ENCODE results near the gene WASF3.

- TF ChIP-seq CTCF (IDR thresholded peaks at IDR 0.05) (no peak), POLR2A (IDR thresholded peaks at IDR 0.05) (no peak), POLR2AphosphoS5 (IDR thresholded peaks at IDR 0.05) (no peak), EP300 (IDR thresholded peaks at IDR 0.05; ENCODE audit: low read depth) (no peak)
Observed at GRCh38 chr13:26711211-26711610, 153.7 kb downstream of the WASF3 start.

Data from transverse colon (tissue), 4 donors.